Sciatic nerve (tissue), 2 donors: ENCODE results near the gene NUDT6. TPM values are rescaled to one million over a fixed set of nuclear protein-coding genes. Genes with fewer than 3 reads are reported as not detected.
"Not testable (repeated sequence)": the region's sequence is repeated elsewhere in the genome, so short reads cannot be mapped to it uniquely, and the experiment has no call there.

Experiments used
- ATAC-seq: fragments of 200-7000 bp; cut with Tn5 transposase; one replicate; pipeline ENCODE4 v1.9.1; 2020; ENCODE audit warnings: mild to moderate bottlenecking, moderate library complexity
- DNase-seq: peaks from one replicate; pipeline ENCODE4 v3.0.0-alpha.2; 2020; ENCODE audit warnings: low spot score
- intact Hi-C: fragments of 100-400 bp; cut with DNase I; formaldehyde crosslinking; loops from one replicate; pipeline ENCODE4 v1.14.2; 2022
- total RNA-seq: library from RNA; stranded (reverse); fragmentation: NEBNext Ultra II Directional; extraction: Animal tissue kit (Norgen Biotek cat#: 25700); gene quantifications from one replicate; pipeline ENCODE4 v1.2.1, GENCODE V29; 2021
- donor health status: DM: no; HTN: no; CAD: no.
- donor health status: DM: no; HTN: no; CAD: no.

NUDT6 gene
- 7.7 TPM for total RNA-seq

DNA sequence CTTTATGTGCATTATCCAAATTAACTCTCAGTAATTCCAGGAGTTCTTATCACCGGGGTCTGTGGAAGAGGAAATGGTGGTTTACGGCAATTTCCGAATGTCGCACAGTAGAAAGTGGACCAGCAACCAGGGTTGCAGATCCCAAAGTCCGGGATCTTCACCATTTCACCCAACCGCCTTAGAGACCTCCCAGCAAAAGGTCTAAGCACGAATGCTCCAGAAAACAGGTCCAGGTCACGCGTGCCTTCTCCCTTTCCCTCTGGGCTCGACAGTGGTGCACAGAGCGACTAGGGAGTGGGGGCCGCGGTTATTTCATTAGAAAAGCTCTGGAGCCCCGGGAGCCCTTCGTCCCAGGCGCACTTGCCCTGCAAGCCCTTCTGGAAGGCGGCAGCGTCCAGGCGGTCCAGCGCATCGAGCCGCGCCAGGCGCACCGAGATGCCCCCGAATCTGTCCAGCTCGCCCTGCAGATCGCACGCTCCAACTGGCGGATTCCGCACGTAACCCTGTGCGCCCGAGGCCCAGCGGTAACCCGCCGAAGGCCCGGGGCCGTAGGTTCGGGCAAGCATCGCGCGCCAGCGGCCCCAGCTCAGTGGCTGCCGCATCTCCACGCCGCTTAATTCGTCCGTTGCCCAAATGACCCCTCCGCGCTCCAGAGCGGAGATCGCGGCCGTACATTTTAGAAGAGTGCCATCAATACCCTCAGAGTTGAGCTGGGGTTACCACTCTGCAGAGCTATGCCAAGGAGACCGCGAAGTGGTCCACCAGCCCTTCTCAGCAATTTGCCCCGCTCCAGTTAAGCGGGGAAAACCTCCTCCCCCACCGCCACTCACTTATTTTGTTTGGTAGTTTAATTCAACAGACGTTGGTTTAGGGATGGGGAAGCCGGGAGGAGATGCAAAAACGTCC is at the start of gene NUDT6:
TSS of gene NUDT6 (minus strand) at position 627 of the 906 bp plus-strand sequence. CDS start at position 602, 25 bp downstream.
- intact Hi-C loops, result loop anchor here (10.0 kb wide), 1 partner anchor 167 kb away; no protein-coding TSS in a partner anchor
- peak; percentile 65 for DNase-seq
- ATAC-seq, result peak; percentile 92

DNA sequence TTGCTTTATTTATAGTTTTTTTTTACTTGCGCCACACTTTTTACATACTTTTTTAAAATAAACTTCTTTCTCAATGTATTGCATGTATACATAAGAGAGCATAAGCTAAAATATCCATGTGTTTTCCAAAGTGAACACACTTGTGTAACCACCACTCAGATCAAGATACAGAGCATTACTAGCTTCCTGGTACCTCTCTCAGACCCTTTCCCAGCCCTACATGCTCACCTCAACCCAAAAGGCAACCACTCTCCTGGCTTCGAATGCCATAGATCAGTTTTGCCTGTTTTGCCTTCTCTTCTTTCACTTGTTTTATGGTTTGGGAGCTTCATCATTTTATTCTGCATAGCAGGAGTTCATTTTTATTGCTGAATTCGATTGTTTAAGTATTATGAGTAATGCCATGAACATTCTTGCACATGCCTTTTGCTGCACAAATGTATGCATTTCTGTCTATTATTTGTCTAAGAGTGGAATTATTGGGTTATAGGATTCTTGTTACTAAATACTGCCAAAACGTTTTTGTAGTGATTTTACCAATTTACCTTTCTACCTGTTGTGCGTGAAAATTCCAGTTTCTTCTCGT is 45.9 kb upstream of the NUDT6 start:
- intact Hi-C loops, result no loop called here
- no peak for DNase-seq
- no peak for ATAC-seq

- DNase-seq (no peak), ATAC-seq (no peak)
- intact Hi-C loops, result no loop called here
These were observed 44.8 kb upstream of the NUDT6 start for GRCh38 chr4:122967231-122967630.

- intact Hi-C loops, result no loop called here
- DNase-seq, result no peak
- no peak for ATAC-seq
These were observed 43.8 kb upstream of the NUDT6 start for GRCh38 chr4:122966201-122966600.

DNA sequence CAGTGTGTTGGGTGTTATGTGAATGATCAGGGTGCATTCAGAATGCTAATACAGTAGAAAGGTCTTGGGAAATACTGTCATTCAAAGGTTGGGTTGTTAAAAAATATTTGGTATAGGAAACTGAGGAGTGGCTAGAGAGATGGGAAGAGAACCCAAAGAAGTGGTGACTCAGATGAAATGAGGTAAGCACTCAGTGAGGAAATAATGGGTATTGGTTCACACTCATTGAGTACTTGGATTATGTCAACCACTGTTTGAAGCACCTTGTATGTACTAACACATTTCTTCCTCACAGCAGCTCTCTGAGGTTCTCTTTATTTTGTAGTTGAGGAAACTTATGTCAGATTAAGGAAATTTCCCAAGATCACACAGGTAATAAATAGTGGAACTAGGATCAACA is 40.8 kb upstream of the NUDT6 start:
- intact Hi-C loops, result no loop called here
- ATAC-seq (no peak), DNase-seq (no peak)

DNA sequence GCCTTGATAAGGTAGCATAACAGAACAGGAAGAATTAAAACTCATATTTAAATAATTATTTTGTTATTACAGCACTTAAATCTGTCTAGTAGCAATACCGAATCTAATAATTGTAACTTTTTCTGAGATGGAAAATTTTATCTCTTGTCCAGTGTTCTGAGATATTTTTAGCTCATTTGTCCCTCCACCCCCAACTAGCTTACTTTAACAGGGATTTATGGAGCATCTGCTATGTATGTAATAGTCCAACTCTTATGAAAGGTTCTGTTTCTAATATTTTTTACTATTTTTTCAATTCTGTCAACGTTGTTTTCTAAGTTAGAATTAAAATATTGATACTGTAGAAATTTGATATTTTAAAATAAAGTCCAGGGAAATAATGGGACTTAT is 38.2 kb upstream of the NUDT6 start:
- intact Hi-C loops, result no loop called here
- DNase-seq (no peak), ATAC-seq (no peak)

DNA sequence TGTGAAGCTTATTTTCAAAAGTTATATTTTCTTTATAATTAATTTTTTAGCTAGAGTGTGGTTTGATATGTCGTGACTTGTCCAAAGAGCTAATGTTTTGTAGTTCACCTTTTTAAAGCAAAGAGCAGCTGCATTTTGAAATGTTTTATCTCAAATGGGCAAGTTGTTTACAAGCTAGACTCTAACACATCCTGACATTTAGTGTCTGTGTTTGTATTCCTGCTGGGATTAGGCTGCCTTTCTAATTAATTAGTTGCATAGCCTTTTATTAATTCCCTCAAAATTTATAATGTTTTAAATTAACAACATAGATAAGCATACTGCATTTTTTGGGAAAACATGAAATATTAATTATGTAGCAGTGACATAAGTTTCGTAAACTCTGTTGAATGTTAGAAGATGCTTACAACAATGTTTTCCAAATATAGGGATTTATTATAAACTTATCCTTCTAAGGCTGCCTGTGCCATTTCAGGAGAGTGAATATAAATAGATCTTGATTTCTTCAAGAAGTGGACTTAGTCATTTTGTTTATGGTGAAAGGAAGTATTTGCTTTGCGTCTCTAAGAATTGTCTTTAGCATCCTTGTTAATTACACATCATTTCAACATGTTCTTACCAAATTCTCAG is 37.7 kb upstream of the NUDT6 start:
- no peak for ATAC-seq
- intact Hi-C loops, result no loop called here

GRCh38 chr4:122959441-122959840 is 37.0 kb upstream of the NUDT6 start:
- intact Hi-C loops, result no loop called here
- ATAC-seq (no peak), DNase-seq (no peak)

More for the DNA sequence above, 37.7 kb upstream of the NUDT6 start:
- no peak for DNase-seq

- DNase-seq (no peak), ATAC-seq (no peak)
- intact Hi-C loops, result no loop called here
These were observed 36.1 kb upstream of the NUDT6 start for GRCh38 chr4:122958505-122958904.

DNA sequence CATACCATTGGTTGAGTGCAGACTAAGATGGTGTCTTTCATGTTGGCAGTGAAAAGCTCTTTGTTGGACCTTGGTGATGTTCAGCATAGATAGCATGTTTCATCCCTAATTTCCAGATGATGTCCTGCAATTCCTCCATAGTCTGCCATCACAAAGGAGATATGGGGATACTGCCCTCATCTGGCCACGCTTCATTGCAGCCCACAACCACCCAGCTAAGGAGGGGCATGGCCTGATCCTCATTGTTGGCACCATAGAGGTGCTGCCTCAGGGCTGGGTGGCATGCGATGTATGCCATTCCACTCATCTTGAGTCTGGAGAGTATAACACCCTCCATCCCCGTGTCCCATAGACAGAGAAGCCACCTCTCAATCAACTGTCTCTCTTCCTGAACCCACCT is 31.5 kb upstream of the NUDT6 start:
- DNase-seq, result no peak
- intact Hi-C loops, result no loop called here
- ATAC-seq, result no peak

GRCh38 chr4:122952028-122952427 is 29.6 kb upstream of the NUDT6 start:
- intact Hi-C loops, result no loop called here
- ATAC-seq (no peak), DNase-seq (no peak)

DNA sequence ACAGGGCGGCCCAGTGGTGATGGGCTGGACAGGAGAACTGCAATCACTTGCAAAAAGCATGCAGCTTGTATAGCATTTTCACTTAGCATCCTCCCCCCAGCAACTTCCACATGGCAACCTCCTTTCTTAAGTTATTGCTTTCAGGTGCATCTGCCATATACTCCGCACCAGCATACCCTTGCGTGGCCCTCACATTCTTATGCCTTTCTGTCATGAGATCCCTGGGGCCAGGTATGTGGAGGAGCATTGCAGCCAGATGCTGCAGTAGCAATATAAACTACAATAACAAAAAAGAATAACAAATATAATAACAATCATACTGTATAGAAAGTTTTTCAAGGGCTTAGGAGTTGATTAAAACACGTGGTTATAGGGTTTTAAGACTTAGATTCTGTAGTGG is 26.3 kb upstream of the NUDT6 start:
- ATAC-seq, result no peak
- intact Hi-C loops, result no loop called here
- DNase-seq, result no peak

DNA sequence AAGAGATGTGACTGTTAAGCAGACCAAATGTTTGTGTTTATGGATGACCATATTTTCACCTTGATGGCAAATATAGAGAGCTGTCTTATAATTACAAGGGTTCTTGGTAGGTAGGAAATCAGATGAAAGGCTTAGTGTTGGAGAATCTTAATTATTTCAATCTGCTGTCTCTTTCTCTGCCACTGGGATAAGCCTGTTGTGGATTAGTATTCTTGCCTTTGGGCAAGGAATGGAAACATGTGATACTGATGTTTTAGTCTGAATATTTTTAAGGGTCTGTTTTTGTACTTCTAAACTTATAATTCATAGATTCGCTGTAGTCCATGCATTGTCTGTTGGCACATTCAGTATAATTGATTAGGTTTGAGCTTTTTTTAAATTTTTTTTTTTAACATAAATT is 23.7 kb upstream of the NUDT6 start:
- intact Hi-C loops, result no loop called here
- DNase-seq (no peak), ATAC-seq (no peak)

DNA sequence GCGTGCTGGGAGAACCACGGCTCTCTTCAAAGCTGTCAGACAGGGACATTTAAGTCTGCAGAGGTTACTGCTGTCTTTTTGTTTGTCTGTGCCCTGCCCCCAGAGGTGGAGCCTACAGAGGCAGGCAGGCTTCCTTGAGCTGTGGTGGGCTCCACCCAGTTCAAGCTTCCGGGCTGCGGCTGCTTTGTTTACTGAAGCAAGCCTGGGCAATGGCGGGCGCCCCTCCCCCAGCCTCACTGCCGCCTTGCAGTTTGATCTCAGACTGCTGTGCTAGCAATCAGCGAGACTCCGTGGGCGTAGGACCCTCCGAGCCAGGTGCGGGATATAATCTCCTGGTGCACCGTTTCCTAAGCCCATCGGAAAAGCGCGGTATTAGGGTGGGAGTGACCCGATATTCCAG is 22.7 kb upstream of the NUDT6 start:
- ATAC-seq, DNase-seq, intact Hi-C loops: not testable (repeated sequence)

DNA sequence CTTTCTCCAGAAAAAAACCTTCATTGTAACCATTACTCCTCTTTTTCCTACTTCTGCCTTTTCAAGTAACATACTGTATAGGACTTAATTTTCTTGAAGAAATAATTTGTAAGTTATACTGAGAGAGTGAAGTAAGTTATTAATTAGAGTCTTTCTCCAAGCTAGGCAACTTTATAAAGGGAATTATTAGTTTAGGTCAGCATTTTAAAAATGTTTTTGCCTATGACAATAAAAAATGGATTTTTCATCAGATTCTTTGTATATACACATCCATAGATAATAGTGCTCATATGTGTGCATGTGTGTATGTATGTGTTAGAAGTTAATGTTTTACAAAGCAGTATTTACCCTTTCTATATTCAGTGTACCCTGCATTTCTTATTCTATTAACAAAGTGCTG is 10.4 kb upstream of the NUDT6 start:
- intact Hi-C loops, result no loop called here
- no peak for DNase-seq
- no peak for ATAC-seq

GRCh38 chr4:122930862-122931261 is 8.5 kb upstream of the NUDT6 start:
- DNase-seq (no peak), ATAC-seq (no peak)
- intact Hi-C loops, result no loop called here

DNA sequence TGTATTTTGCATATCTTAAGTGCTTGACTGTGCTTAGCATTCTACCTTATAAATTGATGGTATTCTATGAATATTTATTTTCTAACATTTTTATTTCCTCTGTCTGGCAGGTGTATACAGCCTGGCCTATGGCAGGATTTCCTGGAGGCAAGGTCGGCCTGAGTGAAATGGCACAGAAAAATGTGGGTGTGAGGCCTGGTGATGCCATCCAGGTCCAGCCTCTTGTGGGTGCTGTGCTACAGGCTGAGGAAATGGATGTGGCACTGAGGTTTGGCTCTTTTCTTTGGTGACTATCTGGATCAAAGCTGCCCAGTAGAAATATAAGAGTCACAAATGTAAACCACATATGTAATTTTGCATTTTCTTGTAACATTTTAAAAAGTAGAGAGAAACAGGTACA is 6.5 kb upstream of the NUDT6 start:
- DNase-seq (no peak), ATAC-seq (no peak)
- intact Hi-C loops, result loop anchor here (10.0 kb wide), 1 partner anchor 174 kb away; no protein-coding TSS in a partner anchor

DNA sequence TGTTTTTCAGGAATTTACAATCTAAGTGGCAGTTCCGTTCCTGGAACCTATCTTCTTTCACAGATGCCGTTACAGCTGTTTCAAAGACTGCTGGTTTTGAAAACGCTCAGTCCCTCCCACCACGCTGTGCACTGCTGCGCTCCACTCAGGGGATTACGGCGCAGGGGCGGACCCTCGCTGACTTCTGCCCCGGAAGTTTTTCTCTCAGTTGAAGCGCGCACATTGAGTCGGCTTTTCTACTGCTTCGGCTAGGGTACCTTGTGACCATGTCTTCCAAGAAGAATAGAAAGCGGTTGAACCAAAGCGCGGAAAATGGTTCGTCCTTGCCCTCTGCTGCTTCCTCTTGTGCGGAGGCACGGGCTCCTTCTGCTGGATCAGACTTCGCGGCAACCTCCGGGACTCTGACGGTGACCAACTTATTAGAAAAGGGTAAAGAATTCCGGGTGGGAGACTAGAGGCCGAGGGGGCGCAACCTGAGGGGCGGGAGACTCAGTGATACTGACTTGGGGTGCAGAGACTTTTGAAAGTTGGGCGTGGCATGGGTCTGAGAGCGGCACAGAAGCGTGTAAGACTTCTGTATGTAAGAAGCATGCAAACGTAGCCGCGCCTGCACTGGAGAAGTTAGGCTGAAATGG is 597 bp upstream of the NUDT6 start:
- intact Hi-C loops, result loop anchor here (10.0 kb wide), 1 partner anchor 168 kb away; no protein-coding TSS in a partner anchor
- peak; percentile 98 for ATAC-seq
- DNase-seq, result peak; percentile 89

DNA sequence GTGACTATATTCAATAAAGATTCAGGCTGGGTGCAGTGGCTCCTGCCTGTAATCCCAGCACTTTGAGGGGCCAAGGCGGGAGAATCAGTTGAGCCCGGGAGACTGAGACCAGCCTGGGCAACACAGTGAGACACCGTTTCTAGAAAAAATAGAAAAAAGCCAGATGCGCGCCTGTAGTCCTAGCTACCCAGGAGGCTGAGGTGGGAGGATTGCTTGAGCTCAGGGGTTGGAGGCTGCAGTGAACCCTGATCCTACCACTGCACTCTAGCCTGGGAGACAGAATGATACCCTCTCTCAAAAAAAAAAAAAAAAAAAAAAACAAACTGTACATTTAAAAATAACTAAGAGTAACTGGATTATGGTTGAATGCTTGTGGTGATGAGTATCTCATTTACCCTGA is 1.1 kb downstream of the NUDT6 start:
- no peak for DNase-seq
- no peak for ATAC-seq
- intact Hi-C loops, result loop anchor here (10.0 kb wide), 1 partner anchor 166 kb away; no protein-coding TSS in a partner anchor
